Measurements from ENCODE around the gene SLC24A1. TPM values are rescaled to one million over a fixed set of nuclear protein-coding genes. Genes with fewer than 3 reads are reported as not detected.

The SLC24A1 gene
- total RNA-seq, 4 donors from 2014 or later = 3.6 to 5.0 (median 4.3) TPM

GRCh38 chr15:65655026-65655425 is 33.3 kb downstream of the SLC24A1 start:
- Histone ChIP-seq H3K4me1 (no peaks in the 10 kb centered on the region), H3K27ac (replicated peaks in 1 of 4) (no peak overlapping the region), H3K9me3 (no peaks in the 10 kb centered on the region), H3K36me3 (peaks cover 12 to 68% (median 23%) of the 10 kb centered on the region in 4 donors), H3K27me3 (no peaks in the 10 kb centered on the region), H3K4me3 (no peak overlapping the region)
- no peak for TF ChIP-seq POLR2AphosphoS5 (IDR thresholded peaks at IDR 0.05)
- no peak for TF ChIP-seq CTCF (IDR thresholded peaks at IDR 0.05)
- TF ChIP-seq EP300 (IDR thresholded peaks at IDR 0.05) = no peak
- TF ChIP-seq POLR2A (IDR thresholded peaks at IDR 0.05; ENCODE audit: low read depth) = no peak
- intact Hi-C loops (cut with DNase I) = no loop called here
- no peak for DNase-seq (ENCODE audit: extremely low spot score)
- WGBS = 89% methylated on average over 1 of the region's 1 CpG

- H3K36me3 ChIP-seq = peaks cover 12 to 72% (median 26%) of the 10 kb centered on the region in 4 donors
- WGBS = 68% methylated on average over 4 of the region's 4 CpGs
These were observed 33.7 kb downstream of the SLC24A1 start for GRCh38 chr15:65655457-65655856.

GRCh38 chr15:65659502-65660052 is 37.8 kb downstream of the SLC24A1 start:
- DNase-seq (ENCODE audit: extremely low spot score) = no peak
- TF ChIP-seq CTCF (IDR thresholded peaks at IDR 0.05) = no peak
- TF ChIP-seq POLR2A (IDR thresholded peaks at IDR 0.05; ENCODE audit: low read depth) = no peak
- no peak for TF ChIP-seq POLR2AphosphoS5 (IDR thresholded peaks at IDR 0.05)
- TF ChIP-seq EP300 (IDR thresholded peaks at IDR 0.05) = no peak
- no peak overlapping the region for H3K27ac ChIP-seq (replicated peaks in 1 of 4)
- intact Hi-C loops (cut with DNase I) = no loop called here
- no peaks in the 10 kb centered on the region for H3K4me1 ChIP-seq
- peaks cover 11 to 89% (median 41%) of the 10 kb centered on the region in 4 donors for H3K36me3 ChIP-seq
- no peaks in the 10 kb centered on the region for H3K9me3 ChIP-seq
- H3K27me3 ChIP-seq = no peaks in the 10 kb centered on the region
- 93% methylated on average over 4 of the region's 4 CpGs for WGBS
- H3K4me3 ChIP-seq = no peak overlapping the region

More at GRCh38 chr15:65655457-65655856, 33.7 kb downstream of the SLC24A1 start:
- TF ChIP-seq CTCF (IDR thresholded peaks at IDR 0.05) (no peak), POLR2AphosphoS5 (IDR thresholded peaks at IDR 0.05) (no peak), EP300 (IDR thresholded peaks at IDR 0.05) (no peak), POLR2A (IDR thresholded peaks at IDR 0.05; ENCODE audit: low read depth) (no peak)
- intact Hi-C loops (cut with DNase I) = no loop called here
- no peak overlapping the region for H3K4me3 ChIP-seq
- no peaks in the 10 kb centered on the region for H3K4me1 ChIP-seq
- no peaks in the 10 kb centered on the region for H3K9me3 ChIP-seq
- DNase-seq (ENCODE audit: extremely low spot score) = no peak
- no peak overlapping the region for H3K27ac ChIP-seq (replicated peaks in 1 of 4)
- H3K27me3 ChIP-seq = no peaks in the 10 kb centered on the region

GRCh38 chr15:65660927-65661326 is 39.2 kb downstream of the SLC24A1 start:
- no peaks in the 10 kb centered on the region for H3K9me3 ChIP-seq
- 78% methylated on average over 2 of the region's 2 CpGs for WGBS
- H3K4me1 ChIP-seq = no peaks in the 10 kb centered on the region
- H3K27me3 ChIP-seq = no peaks in the 10 kb centered on the region
- no peak for TF ChIP-seq POLR2AphosphoS5 (IDR thresholded peaks at IDR 0.05)
- TF ChIP-seq EP300 (IDR thresholded peaks at IDR 0.05) = no peak
- TF ChIP-seq POLR2A (IDR thresholded peaks at IDR 0.05; ENCODE audit: low read depth) = no peak
- no peak for TF ChIP-seq CTCF (IDR thresholded peaks at IDR 0.05)
- H3K36me3 ChIP-seq = peaks cover 7 to 95% (median 43%) of the 10 kb centered on the region in 4 donors
- H3K4me3 ChIP-seq = no peak overlapping the region
- H3K27ac ChIP-seq (replicated peaks in 1 of 4) = no peak overlapping the region
- intact Hi-C loops (cut with DNase I) = no loop called here
- DNase-seq (ENCODE audit: extremely low spot score) = no peak

- TF ChIP-seq CTCF (IDR thresholded peaks at IDR 0.05) (no peak), POLR2AphosphoS5 (IDR thresholded peaks at IDR 0.05) (no peak), POLR2A (IDR thresholded peaks at IDR 0.05; ENCODE audit: low read depth) (no peak), EP300 (IDR thresholded peaks at IDR 0.05) (no peak)
- intact Hi-C loops (cut with DNase I) = no loop called here
- H3K4me3 ChIP-seq = no peak overlapping the region
- 96% methylated on average over 3 of the region's 3 CpGs for WGBS
- H3K36me3 ChIP-seq = peaks cover 23 to 96% (median 55%) of the 10 kb centered on the region in 4 donors
- H3K27ac ChIP-seq (replicated peaks in 1 of 4) = no peak overlapping the region
- no peaks in the 10 kb centered on the region for H3K4me1 ChIP-seq
- H3K27me3 ChIP-seq = no peaks in the 10 kb centered on the region
- DNase-seq (ENCODE audit: extremely low spot score) = no peak
- H3K9me3 ChIP-seq = no peaks in the 10 kb centered on the region
These were observed 41.8 kb downstream of the SLC24A1 start for GRCh38 chr15:65663521-65663920.
